ENCODE measurements around the gene RAB6C.
"Not testable (repeated sequence)": the region's sequence is repeated elsewhere in the genome, so short reads cannot be mapped to it uniquely, and the experiment has no call there.

RAB6C gene

DNA sequence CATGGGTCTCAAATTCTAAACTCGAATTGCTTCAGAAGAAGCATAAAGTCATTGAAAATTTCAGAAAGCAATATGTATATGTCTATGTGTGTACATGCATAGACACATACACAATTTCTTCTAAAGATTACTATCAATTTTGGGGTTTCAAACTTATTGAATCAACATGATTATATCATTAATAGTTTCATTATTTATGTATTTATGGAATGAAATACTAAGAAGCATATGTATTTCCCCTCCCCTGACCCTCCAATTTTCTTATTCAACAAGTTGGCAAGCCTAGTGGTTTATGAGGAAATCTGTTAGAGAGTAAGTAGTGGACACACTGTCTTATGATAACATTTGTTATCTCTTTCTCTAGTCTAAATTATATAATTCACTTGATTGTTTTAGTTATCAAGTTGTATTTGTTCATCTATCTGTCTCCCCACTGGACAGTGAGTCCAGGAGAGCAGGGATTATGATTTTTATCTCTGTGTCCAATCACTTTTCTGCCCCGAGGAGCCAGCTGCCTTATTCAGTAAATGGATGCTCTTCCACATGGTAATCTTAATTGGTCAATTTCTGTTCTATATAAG lies 17.3 kb downstream of the RAB6C start:
- DNase-seq: not testable (repeated sequence)

DNA sequence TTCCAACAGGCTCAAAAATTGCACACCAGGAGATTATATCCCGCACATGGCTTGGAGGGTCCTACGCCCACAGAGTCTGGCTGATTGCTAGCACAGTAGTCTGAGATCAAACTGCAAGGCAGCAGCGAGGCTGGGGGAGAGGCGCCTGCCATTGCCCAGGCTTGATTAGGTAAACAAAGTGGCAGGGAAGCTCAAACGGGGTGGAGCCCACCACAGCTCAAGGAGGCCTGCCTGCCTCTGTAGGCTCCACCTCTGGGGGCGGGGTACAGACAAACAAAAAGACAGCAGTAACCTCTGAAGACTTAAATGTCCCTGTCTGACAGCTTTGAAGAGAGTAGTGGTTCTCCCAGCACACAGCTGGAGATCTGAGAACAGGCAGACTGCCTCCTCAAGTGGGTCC lies 19.3 kb downstream of the RAB6C start:
- not testable (repeated sequence) for DNase-seq

DNA sequence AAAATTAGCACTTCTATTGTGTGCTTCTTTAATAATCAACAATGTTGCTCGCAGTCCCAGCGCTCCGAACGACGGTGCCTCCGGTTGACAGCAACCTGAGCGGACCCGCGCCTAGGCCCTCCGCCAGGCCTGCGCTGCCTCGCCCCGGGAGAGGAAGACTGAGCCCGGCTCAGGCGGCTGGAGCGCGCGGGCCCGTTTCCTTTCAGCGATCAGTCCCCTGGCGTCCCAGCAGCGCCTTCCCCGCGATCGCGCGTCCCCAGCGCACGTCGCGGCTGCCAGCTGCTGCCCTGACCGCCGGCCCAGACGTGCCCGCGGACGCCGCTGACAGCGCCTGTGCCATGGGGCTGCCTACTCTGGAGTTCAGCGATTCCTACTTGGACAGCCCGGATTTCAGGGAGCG lies 26.4 kb downstream of the RAB6C start:
- not testable (repeated sequence) for DNase-seq

DNA sequence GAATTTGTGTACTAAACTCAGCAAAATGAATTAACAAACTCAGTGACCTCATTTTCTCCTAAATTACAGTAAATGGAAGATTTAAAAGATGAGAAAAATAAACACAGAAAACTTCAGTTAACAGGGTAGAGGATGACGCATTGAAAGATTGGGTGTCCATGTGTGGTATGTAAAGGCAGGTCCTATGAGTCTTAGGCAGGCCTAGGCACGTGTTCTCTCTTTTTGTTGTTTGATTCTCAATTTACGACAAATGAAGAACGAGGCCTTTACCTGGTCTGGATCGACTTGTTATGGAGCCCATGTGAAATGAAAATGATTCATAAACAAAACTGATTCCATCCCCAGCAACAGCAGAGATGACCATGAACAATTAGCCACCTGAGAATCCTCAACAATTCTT lies 37.2 kb downstream of the RAB6C start:
- DNase-seq: not testable (repeated sequence)

DNA sequence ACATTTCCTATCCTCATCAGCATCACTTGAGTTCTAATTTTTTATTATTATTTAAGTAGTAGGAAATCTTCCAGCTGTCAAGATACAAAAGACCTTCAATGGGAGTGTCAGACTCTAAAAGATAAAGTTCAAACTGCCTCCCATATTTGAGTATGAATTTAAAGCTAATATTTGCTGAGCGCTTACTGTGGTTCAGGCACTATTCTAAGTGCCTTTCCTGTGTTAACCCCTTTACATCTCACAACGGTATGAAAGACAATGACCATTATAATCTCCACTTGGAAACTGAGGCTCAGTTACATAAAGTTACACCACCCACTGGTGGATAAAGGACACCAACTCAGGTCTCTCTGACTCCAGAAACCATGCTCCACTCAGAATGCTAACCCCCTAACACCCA lies 39.9 kb downstream of the RAB6C start:
- DNase-seq: no peak

DNA sequence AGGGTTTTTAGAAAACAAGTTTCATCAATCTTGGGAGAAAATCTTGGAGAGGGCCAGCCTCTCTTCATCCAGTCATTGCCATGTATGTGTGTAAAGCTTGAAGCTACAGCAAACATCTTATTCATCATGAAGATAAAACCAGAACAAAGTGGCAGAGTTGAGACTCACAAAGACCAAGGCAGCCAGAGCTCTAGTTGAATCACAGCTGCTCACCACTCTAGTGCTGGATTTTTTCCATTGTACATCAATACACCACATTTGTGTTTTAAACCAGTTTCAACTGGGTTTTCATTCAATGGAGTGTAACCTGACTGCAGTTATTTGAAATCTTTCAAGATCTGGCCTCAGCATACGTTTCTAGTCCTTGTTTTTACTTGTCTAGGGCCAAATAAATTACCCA lies 40.6 kb downstream of the RAB6C start:
- not testable (repeated sequence) for DNase-seq

DNA sequence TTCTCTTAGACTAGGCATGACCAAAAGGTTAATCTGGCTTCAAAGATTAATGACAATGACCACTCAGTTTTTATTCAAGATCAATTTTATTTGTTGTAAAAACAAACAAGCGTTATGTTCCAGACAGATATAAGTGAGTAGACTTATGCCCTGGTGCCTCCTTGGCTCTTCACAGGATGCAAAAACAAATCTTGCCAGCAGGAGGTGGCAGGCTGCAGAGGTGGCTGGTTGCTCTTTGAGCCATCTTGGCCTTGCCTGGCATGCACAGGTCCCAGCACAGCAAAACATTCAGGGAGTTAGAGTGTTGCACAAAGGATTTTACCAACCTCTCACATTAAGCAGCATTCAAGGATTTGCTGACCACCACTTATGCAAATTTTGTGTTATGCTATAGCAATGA lies 46.5 kb downstream of the RAB6C start:
- not testable (repeated sequence) for DNase-seq
